ENCODE measurements around the gene CSNK2A3.
"Not testable (repeated sequence)": the region's sequence is repeated elsewhere in the genome, so short reads cannot be mapped to it uniquely, and the experiment has no call there.

CSNK2A3 gene

DNA sequence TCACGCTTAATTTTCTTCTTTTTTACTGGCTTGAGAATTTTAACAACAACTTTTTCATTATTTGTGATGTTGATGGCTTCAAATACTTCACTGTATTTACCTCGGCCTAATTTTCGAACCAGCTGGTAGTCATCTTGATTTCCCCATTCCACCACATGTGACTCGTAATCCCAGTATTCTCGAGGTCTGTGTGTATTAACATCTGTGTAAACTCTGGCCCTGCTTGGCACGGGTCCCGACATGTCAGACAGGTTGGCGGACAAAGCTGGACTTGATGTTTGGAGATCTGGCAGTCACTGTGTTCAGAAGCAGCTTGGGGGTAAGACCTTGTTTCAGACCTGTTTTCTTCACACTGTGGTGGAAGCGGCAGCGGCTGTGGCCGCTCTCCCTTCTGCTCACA is at the start of gene CSNK2A3:
Gene CSNK2A3, minus strand, starts transcription at position 373 of the 400 bp plus-strand sequence. Its CDS starts 131 bp downstream, at position 242.
- H3K27ac Mint-ChIP-seq; H3K27me3 Mint-ChIP-seq (ENCODE audit: low read depth); H3K36me3 Mint-ChIP-seq (ENCODE audit: low read depth); H3K4me1 Mint-ChIP-seq (ENCODE audit: low read depth); H3K4me3 Mint-ChIP-seq; H3K9me3 Mint-ChIP-seq: not testable (repeated sequence)

DNA sequence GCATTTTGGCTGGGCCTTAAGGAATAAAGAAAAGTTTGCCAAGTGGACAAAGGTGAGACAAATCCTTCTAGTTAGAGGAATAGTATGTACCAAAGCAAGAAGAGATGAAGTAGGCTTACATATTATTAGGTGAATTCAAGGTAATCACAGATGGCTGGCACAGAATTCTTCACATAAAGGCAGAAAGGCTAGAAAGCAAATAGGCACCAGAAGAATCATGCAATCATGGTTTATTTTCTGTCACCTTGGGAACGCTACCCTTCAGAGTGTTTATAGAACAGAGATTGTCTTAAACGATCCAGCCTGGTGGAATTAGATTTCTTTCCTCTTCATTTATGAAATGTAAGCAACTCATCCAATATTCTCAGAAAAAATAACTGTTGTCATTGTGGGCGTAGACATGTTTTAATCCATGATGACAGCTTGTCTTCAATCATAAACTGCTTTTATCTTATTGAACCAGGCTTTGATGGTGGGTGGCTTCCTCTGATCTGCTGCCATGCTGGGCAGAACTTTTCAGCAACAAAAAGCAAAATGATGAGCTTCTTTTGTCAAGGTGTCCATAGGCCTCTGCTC is 49.0 kb upstream of the CSNK2A3 start:
- H3K4me3 Mint-ChIP-seq: no peak overlapping the region
- no peaks in the 10 kb centered on the region for H3K36me3 Mint-ChIP-seq (ENCODE audit: low read depth)
- no peaks in the 10 kb centered on the region for H3K27me3 Mint-ChIP-seq (ENCODE audit: low read depth)
- no peaks in the 10 kb centered on the region for H3K9me3 Mint-ChIP-seq
- H3K4me1 Mint-ChIP-seq (ENCODE audit: low read depth): no peaks in the 10 kb centered on the region
- H3K27ac Mint-ChIP-seq: no peak overlapping the region

DNA sequence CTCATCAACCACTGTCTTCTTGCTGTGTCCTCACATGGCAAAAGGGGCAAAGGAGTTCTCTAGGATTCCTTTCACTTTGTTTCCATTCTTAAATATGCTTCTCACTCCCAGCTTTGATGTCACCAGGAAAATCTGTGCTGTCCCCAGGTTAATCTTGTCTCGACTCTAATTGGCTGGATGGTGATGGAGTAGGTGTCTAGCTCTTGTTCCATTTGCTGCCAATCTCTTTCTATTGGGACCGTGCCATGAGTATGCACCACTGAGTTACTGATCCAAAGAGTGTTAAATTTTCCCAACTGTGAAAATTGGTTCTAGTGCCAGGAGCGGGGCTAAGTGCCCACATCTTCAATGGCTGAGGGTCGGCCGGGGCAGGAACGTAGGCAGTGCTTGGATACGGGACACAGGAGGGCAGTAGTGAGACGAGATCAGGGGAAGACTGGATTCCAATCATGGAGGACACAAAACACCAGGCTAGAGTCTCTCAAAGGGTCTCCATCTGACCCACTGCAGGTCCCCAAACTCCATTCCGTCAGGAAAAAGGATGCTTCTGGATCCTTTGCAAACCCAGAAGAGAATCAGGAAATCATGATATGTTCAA is 47.7 kb upstream of the CSNK2A3 start:
- Mint-ChIP-seq H3K9me3 (no peaks in the 10 kb centered on the region), H3K36me3 (ENCODE audit: low read depth) (no peaks in the 10 kb centered on the region), H3K4me1 (ENCODE audit: low read depth) (no peaks in the 10 kb centered on the region), H3K4me3 (no peak overlapping the region), H3K27me3 (ENCODE audit: low read depth) (no peaks in the 10 kb centered on the region), H3K27ac (no peak overlapping the region)

DNA sequence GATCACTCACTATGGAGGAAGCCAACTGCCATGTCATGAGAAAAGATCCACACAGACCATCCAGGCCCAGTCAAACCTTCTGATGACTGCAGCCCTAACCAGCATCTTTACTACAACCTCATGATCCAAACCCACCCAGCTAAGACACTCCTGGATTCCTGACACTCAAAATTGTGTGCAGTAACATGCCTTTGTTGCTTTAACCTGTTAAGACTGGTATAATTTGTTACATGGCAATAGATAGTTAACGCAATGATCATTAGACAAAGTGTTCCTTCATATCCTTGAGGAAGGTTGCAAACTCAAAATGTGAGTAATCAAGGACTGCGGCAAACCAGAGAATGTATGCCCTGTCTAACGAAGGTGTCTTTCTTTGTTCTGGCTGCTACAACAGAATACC is 47.1 kb upstream of the CSNK2A3 start:
- Mint-ChIP-seq H3K27ac (no peak overlapping the region), H3K4me3 (no peak overlapping the region), H3K9me3 (no peaks in the 10 kb centered on the region), H3K36me3 (ENCODE audit: low read depth) (no peaks in the 10 kb centered on the region), H3K27me3 (ENCODE audit: low read depth) (no peaks in the 10 kb centered on the region), H3K4me1 (ENCODE audit: low read depth) (no peaks in the 10 kb centered on the region)

DNA sequence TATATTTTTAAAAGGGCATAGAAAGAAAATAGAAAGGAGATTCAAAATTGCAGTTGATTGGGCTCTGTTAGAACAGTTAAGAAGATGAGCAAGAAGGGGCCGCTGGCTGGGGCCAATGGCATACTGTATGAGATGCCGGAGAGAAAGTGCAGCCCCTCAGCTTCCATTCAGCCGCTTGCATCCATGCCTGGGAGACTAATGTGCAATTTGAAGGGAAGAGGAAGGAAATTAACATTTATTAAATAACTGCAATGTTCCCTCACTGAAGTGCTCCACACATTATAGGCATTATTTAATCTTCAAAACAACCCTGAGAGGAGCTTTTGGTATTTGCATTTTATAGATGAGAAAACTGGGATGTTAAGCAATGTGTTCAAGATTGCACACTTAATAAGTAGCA is 44.7 kb upstream of the CSNK2A3 start:
- H3K4me3 Mint-ChIP-seq: no peak overlapping the region
- no peaks in the 10 kb centered on the region for H3K9me3 Mint-ChIP-seq
- no peaks in the 10 kb centered on the region for H3K4me1 Mint-ChIP-seq (ENCODE audit: low read depth)

DNA sequence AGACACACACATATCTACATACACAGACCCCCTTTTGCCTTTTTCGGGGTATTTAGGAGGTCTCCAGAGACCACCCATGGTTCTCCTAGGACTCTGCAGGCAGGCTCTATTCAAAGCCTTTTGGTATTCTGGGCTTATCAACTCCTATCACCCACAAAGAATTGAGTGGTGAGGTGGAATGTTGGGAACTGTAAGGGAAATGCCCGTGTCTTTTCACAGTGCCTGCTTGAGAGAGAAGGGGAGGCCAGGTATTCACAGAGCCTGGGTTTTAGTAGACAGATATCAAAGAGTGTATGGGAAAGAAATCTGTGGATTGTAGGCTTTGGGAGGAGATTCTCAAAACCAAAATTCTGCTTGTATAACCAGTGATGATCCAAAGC is 44.0 kb upstream of the CSNK2A3 start:
- no peaks in the 10 kb centered on the region for H3K27me3 Mint-ChIP-seq (ENCODE audit: low read depth)
- H3K36me3 Mint-ChIP-seq (ENCODE audit: low read depth): no peaks in the 10 kb centered on the region
- no peaks in the 10 kb centered on the region for H3K4me1 Mint-ChIP-seq (ENCODE audit: low read depth)
- no peak overlapping the region for H3K27ac Mint-ChIP-seq
- H3K4me3 Mint-ChIP-seq: no peak overlapping the region
- H3K9me3 Mint-ChIP-seq: no peaks in the 10 kb centered on the region

More for the DNA sequence above, 44.7 kb upstream of the CSNK2A3 start:
- H3K27ac Mint-ChIP-seq: no peak overlapping the region
- no peaks in the 10 kb centered on the region for H3K27me3 Mint-ChIP-seq (ENCODE audit: low read depth)
- H3K36me3 Mint-ChIP-seq (ENCODE audit: low read depth): no peaks in the 10 kb centered on the region

DNA sequence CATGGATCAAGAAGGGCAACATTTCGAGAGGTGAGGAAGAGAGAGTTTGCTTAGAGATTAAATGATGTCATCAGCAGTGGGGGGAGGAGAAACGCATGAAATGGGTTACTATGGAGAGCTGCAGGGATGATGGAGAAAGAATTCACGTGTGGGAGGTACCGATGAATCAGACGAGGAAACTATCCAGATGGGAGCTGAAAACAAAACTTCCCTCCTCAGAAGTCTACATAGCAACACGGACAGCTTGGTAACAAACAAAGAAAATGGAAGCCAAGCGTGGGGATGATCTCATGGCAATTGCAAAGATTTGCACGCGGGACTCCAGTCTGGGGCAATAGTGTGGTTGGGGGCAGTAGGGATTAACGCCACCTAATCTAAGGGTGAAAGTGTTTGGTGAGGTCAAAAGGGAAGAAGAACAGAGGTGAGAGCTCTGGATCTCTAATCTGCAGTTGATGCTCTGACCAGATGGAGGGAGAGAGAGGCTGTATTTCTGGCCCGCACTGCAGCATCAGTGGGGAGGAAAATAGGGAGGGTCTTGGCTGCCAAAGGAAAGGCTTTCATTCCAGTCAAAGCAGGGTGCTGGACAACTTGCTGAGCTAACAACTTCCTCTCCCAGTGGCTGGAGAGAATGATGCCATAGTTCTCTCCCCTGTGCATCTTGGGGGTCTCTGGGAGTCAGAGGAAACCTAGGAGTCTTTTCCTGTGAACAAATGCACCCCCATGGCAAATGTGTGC is 43.4 kb upstream of the CSNK2A3 start:
- H3K36me3 Mint-ChIP-seq (ENCODE audit: low read depth): no peaks in the 10 kb centered on the region
- H3K27ac Mint-ChIP-seq: no peak overlapping the region
- H3K4me3 Mint-ChIP-seq: no peak overlapping the region
- no peaks in the 10 kb centered on the region for H3K4me1 Mint-ChIP-seq (ENCODE audit: low read depth)
- no peaks in the 10 kb centered on the region for H3K9me3 Mint-ChIP-seq
- no peaks in the 10 kb centered on the region for H3K27me3 Mint-ChIP-seq (ENCODE audit: low read depth)

DNA sequence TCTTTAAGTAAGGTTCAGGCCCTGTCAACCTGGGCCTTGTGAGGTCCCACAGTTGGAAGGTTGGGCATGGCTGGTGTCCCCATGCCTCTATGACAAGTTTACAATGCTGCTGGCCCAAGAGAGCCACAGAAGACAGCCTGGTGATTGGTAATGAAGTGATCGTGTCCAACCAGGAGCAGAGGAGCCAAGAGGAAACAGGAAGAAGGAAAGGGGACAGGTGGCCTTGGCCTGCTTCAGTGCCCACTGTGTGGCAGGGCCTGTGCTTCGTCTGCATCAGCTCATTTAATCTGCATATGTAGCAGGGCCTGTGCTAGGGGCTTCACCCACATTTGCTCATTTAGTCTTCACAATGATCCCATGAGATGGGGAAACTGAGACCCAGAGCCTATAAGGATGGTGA is 42.1 kb upstream of the CSNK2A3 start:
- Mint-ChIP-seq H3K27me3 (ENCODE audit: low read depth) (no peaks in the 10 kb centered on the region), H3K4me1 (ENCODE audit: low read depth) (no peaks in the 10 kb centered on the region), H3K9me3 (no peaks in the 10 kb centered on the region), H3K36me3 (ENCODE audit: low read depth) (no peaks in the 10 kb centered on the region), H3K4me3 (no peak overlapping the region), H3K27ac (no peak overlapping the region)

DNA sequence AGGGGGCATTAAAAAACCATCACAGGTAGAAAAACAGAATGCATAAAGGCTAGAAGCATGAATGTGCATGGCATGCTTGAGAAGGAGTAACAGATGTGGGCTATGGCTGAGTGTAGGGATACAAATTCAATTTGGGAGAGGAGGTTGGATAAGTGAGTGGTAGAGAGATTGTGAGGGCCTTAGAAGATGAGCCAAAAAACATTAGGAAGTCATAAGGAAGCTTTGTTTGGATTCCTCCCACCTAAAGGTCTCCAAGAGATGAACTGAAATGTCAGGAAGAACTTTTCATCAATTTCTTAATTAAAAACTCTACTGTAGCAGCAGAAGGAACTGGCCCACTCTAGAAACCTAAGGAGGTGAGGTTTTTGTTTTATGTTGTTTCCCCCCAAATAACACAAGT is 41.2 kb upstream of the CSNK2A3 start:
- Mint-ChIP-seq H3K4me1 (ENCODE audit: low read depth) (no peaks in the 10 kb centered on the region), H3K4me3 (no peak overlapping the region), H3K36me3 (ENCODE audit: low read depth) (no peaks in the 10 kb centered on the region), H3K27ac (no peak overlapping the region), H3K9me3 (no peaks in the 10 kb centered on the region), H3K27me3 (ENCODE audit: low read depth) (no peaks in the 10 kb centered on the region)

DNA sequence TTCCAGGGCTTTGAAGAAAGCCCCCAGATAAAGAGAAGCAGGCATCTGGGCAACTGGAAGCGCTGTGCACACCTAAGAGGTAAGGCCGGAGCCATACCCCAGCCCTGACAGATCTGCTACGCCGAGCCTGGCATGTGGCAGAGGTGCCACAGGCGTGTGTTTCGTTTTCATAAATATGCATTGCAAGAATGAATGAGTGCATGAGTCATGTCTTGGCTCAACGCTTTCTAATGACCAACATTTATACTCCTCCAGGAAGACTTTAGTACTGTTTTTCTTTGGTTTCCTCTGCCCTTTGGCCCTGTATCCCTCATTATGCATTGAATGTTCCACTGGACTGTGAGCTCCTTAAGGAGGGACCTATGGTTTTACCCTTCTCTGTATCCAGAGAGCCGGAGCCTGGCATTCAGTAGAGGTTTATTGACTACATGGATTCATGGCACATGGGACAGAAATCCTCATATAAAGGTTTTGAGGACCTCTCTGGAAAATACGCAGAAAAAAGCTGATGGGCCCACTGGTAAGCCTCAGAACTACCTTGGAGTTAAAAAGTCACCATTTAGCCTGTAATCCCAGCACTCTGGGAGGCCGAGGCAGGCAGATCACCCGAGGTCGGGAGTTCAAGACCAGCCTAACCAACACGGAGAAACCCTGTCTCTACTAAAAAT is 38.9 kb upstream of the CSNK2A3 start:
- Mint-ChIP-seq H3K4me1 (ENCODE audit: low read depth) (no peaks in the 10 kb centered on the region), H3K27ac (no peak overlapping the region), H3K9me3 (no peaks in the 10 kb centered on the region), H3K4me3 (no peak overlapping the region), H3K27me3 (ENCODE audit: low read depth) (no peaks in the 10 kb centered on the region), H3K36me3 (ENCODE audit: low read depth) (no peaks in the 10 kb centered on the region)

DNA sequence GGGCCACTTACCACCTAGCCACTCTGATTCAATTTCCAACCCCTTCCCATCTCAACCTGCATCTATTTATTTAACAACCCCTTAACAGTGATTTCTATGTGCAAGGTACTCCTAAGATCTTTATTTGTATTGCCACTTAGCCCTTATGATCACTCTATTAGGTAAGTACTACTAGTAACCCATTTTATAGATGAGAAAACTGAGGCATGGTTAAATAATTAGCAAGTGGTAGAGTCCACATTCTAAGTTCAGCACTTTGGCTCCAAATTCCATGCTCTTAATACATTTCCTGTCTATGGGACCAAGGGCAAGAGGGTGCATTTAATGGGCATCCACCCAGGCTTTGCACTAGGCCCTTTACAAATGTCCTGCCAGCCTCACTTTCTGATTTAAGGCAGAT is 38.1 kb upstream of the CSNK2A3 start:
- no peaks in the 10 kb centered on the region for H3K27me3 Mint-ChIP-seq (ENCODE audit: low read depth)
- H3K36me3 Mint-ChIP-seq (ENCODE audit: low read depth): no peaks in the 10 kb centered on the region
- H3K27ac Mint-ChIP-seq: no peak overlapping the region
- no peaks in the 10 kb centered on the region for H3K4me1 Mint-ChIP-seq (ENCODE audit: low read depth)
- no peak overlapping the region for H3K4me3 Mint-ChIP-seq
- H3K9me3 Mint-ChIP-seq: no peaks in the 10 kb centered on the region

DNA sequence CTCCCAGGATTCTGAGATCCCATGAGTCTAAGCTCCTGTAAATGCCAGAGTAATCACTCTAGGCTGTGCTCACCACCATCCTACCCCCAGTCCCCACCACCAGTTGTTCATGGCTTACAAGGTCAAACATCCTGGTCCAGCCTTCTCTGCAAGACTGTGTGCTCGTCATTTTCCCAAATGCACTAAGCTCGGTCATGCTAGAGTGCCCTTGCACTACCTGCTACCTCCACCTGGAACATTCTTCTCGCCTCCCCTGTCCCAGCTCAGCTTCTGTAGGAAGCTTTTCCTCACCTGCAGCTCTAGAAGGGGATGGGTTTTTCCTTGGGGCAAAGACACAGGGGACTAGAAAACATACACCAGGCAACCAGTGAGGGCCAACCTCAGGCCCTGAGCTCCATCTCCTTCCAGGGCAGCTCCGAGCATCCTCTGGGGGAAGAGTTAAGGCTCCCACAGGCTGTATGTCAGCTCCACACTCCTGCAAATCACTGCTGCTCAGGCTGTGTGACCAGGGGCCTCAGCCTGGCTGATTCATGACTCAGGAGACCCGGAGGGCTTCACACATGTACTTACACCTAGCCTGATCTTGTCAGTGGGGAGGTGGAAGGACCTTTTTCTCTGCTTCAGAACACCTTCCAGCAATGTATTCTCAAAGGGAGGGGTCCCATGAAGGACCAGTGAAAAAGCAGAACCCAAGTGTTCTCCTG is 37.2 kb upstream of the CSNK2A3 start:
- Mint-ChIP-seq H3K9me3 (no peaks in the 10 kb centered on the region), H3K4me1 (ENCODE audit: low read depth) (no peaks in the 10 kb centered on the region), H3K27me3 (ENCODE audit: low read depth) (no peaks in the 10 kb centered on the region), H3K36me3 (ENCODE audit: low read depth) (no peaks in the 10 kb centered on the region), H3K4me3 (no peak overlapping the region), H3K27ac (no peak overlapping the region)

DNA sequence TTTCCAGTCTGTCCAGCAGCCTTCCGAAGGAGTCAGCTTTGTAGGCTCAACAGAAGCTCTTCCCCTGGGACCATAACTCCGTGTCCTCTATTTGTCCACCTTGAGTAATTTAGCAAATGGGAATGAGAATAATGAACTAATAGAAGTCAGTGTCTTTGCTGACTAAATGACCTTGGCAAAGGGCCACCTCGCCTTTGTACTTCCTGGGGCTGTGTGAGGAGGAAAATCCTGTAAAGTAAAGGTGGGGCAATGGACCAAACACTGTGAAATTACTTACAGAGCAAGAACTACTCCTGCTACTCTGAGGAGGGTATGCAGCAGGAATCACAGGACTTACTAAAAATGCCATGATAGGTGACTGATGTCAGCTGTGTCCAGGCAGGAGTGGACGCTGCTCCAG is 36.2 kb upstream of the CSNK2A3 start:
- no peak overlapping the region for H3K27ac Mint-ChIP-seq
- no peaks in the 10 kb centered on the region for H3K9me3 Mint-ChIP-seq
- H3K4me3 Mint-ChIP-seq: no peak overlapping the region
- H3K4me1 Mint-ChIP-seq (ENCODE audit: low read depth): no peaks in the 10 kb centered on the region
- H3K36me3 Mint-ChIP-seq (ENCODE audit: low read depth): no peaks in the 10 kb centered on the region
- H3K27me3 Mint-ChIP-seq (ENCODE audit: low read depth): no peaks in the 10 kb centered on the region

DNA sequence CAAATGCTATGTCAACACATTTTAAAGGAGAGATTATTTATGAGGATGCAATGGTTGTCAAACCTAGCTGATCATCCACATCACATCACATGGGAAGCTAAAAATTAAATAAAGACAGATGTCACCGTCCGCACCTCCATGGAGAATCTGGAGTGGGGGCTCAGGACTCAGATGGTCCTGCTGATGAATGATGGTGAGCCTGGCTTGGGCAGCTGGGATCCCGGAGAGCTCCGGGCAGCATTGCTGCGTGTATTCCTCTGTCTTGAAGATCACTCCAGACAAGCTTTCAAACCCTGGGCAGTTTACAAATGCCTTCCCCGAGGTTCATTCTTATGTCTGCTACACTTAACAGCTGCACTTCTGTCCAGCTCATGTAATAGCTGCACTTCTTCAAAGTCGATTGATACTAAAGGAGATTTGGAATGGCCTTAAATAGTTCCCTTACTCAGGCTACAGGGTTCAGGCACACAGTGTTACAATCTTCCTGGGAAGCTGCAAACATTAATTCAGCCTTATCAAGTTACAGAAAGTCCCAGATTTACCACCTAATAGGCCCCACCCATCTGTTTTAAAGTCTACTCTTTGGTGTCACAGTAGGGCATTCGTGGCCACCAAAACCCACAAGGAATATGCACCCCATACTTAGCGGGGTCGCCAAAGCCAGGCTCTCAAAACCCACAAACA is 34.7 kb upstream of the CSNK2A3 start:
- Mint-ChIP-seq H3K4me1 (ENCODE audit: low read depth) (no peaks in the 10 kb centered on the region), H3K27me3 (ENCODE audit: low read depth) (no peaks in the 10 kb centered on the region), H3K27ac (no peak overlapping the region), H3K36me3 (ENCODE audit: low read depth) (no peaks in the 10 kb centered on the region), H3K4me3 (no peak overlapping the region), H3K9me3 (no peaks in the 10 kb centered on the region)
